Activated T-cell treated with anti-CD3 and anti-CD28 coated beads for 48 hours (primary cell): ENCODE measurements around the gene MGAT4C.

ENCODE experiments used
- DNase-seq: peaks from one replicate; pipeline ENCODE4 v3.0.0-alpha.2; 2020; ENCODE audit warnings: low read depth

MGAT4C gene

DNA sequence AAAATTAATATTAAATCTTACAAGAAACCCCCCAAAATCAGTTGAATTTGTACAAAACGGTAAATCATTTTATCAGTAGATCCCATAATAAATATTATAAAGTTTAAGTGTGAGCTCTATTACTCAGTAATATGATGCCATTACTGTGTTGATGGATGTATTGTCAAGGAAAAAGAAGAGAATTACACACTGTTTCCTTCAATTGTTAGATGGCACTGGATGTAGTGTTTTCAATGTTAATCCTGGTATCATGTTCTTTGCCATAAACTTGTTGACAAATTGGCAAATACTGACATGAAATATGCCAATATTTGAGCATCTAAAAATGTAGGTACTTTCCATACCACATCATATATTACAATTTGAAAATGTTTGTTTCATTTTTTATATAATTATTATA is 280.5 kb downstream of the MGAT4C start:
- no peak for DNase-seq

GRCh38 chr12:85971800-85972199 is 284.4 kb downstream of the MGAT4C start:
- DNase-seq = no peak

- DNase-seq = no peak
Measured at GRCh38 chr12:85968606-85969005, 287.6 kb downstream of the MGAT4C start.

DNA sequence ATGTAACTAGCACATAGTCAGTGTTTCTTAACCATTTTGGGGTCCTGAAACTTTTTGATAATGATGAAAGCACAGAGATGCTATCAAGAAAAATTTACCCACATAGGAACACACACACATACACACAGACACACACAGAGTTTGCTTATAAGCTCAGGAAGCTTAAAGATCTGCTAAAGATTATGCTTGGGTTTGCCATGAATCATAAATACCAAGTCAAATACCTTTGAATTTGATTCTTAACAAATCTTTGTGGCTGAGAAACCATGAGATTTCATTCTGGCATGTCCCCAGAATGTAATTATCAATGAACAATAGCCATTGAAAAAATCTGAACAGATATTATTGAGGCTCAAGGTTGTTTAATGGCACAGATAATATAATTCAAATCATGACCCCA is 292.9 kb downstream of the MGAT4C start:
- DNase-seq = no peak

DNA sequence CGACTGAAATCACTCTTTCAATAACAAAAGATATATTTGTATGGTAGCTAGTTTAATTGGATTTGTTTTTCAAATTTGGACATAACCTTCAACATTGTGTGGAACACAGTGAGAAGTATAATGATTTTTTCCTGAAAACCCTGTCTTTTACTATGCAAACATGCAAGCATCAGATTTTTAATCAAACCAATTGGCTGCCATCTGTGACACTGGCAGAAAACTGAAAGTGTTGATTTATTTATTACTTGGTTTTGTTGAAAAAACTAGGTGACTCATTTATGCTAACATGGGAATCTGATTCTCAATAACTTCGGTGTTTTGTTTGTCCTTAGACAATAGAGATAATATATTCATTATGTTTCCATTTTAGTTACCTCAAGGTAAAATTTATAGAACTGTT is 300.1 kb downstream of the MGAT4C start:
- DNase-seq = no peak

DNA sequence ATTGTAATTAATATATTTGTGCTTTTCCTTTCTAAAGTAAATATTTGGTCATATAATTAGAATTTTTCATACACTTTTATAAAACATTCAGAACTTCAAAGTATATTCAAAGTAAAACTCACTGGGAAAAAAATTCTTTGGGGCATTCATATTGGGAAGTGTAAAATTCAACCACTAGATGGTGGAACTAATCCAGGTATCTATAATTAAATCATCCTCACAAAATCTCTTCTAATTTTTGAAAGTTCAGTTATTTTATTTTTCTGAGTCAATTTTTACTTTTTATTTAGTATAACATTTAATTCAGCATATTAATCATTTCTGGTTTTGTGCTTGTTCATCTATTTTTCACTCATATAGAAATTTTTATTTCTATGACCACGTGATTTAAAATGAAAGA is 301.1 kb downstream of the MGAT4C start:
- DNase-seq = no peak

DNA sequence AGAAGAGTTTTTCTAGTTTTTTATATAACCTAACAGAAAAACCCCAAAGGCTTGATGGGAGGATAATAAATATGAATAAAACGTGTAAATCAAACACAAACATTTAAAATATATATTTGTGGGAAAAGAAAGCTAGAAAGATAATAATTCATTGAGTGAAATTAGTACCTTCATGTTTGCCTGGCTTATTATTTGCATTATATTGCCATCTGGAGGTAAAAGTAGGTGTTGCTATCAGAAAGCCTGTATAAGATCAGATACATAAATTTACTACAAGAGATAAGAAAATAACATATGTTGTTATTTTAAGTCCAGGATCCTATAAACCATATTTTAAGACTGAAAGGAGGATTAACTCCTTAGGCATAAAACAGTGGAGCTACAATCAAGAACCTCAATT is 304.4 kb downstream of the MGAT4C start:
- no peak for DNase-seq

- no peak for DNase-seq
Measured at GRCh38 chr12:85949253-85949652, 306.9 kb downstream of the MGAT4C start.

DNA sequence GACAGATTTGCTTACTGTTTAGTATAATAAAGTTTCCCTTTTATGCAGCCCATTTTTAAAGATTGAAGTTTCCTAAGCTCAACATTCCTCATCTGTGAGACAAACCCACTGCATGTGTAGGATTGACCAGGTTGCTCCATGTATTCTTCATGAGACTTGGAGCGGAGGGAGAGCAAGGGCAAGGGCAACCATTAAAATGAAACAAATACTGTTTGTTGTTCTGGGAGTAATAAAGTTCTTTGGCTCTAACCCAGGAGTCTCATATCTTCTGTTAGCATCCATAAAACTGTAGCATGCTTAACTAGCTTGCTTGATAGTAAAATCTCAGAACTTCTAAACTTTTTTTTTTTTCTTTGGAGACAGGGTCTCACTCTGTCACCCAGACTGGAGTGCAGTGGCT is 307.9 kb downstream of the MGAT4C start:
- no peak for DNase-seq

DNA sequence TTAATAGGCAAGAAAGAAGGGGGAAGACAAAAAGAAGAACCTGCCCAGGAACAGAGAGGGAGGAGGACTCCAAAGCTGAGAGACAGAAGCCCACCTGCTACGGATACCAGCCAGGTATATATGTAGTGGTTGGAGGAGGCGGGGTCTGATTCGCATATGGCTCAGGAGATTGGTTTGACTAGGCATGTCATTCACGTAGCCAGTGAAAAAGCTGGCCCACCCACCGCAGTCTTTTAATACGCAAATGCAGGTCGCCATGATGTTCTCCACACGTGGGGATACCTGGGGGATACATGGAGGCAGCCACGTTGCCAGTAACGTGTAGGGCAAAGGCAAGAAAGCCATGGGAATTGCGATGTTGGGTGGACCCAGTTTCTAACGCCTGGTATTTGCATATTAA is 308.9 kb downstream of the MGAT4C start:
- no peak for DNase-seq

DNA sequence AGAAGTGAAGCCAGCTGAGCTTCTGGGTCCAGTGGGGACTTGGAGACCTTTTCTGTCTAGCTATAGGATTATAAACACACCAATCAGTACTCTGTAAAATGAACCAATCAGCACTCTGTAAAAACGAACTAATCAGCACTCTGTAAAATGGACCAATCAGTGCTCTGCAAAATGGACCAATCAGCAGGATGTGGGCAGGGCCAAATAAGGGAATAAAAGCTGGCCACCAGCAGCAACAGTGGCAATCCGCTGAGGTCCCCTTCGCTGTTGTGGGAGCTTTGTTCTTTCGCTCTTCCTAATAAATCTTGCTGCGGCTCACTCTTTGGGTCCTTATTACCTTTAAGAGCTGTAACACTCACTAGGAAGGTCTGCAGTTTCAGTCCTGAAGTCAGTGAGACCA is 309.8 kb downstream of the MGAT4C start:
- DNase-seq = no peak

- no peak for DNase-seq
Measured at GRCh38 chr12:85927166-85927565, 329.0 kb downstream of the MGAT4C start.

- DNase-seq = no peak
Measured at GRCh38 chr12:85923767-85924331, 332.3 kb downstream of the MGAT4C start.

DNA sequence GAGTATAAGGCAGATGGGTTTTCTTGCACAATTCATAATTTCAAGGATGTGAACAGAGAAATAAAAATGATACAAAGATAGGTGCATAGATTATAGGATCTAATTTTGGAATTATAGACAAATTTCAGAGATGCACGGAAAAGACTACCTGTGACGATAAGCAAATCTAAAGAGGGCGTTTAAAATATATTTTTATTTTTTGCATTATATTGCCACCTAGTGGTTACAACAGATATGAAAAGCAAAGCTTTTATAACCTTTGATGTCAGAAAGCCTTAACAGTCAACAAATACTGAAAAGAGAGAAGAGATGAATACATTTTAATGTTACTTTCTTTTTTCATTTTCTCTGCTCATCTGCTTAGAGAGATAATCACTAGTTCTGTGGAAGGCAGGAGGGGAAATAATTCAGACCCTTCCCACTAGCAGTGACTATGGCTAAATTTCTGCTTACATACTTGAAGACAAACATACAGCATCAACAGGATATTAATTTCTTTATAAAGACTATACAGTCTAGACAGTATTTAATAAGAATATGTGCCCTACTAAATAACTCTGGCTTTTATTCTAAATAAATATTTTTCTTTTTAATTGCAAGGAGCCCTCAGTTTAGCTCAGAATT is 335.8 kb downstream of the MGAT4C start:
- DNase-seq = no peak
